ENCODE data around the gene ATG3. TPM values are rescaled to one million over a fixed set of nuclear protein-coding genes. Genes with fewer than 3 reads are reported as not detected.

ATG3 gene
- 66.9 and 69.1 TPM in 2 replicates for total RNA-seq

- Mint-ChIP-seq H3K36me3 (ENCODE audit: low read depth) (peaks cover 18% of the 10 kb centered on the region), H3K27me3 (no peaks in the 10 kb centered on the region)
- intact Hi-C loops (cut with micrococcal nuclease), result loop anchor here (1.0 to 5.0 kb wide), 10 partner anchors 65 to 1495 kb away; partner anchors contain the start of genes ATP6V1A, CCDC191, GTPBP8 and NAA50
Measured at GRCh38 chr3:112561734-112562529, at the start of gene ATG3, which contains the start of gene SLC35A5. TSS of gene ATG3 (minus strand) at chr3:112561962. CDS start at chr3:112561528, 434 bp downstream. TSS of gene SLC35A5 (plus strand) at chr3:112562045. CDS start at chr3:112563404, 1,359 bp downstream.

GRCh38 chr3:112610121-112610520 is 48.4 kb upstream of the ATG3 start:
- Mint-ChIP-seq H3K27me3 (peaks cover 19% of the 10 kb centered on the region), H3K4me3 (no peak overlapping the region), H3K4me1 (peaks cover under 1% of the 10 kb centered on the region), H3K27ac (no peak overlapping the region), H3K36me3 (ENCODE audit: low read depth) (no peaks in the 10 kb centered on the region), H3K9me3 (no peaks in the 10 kb centered on the region)
- DNase-seq, result peak; percentile 30
- intact Hi-C loops (cut with micrococcal nuclease), result no loop called here

More at GRCh38 chr3:112561734-112562529, at the start of gene ATG3, which contains the start of gene SLC35A5:
- no peaks in the 10 kb centered on the region for H3K9me3 Mint-ChIP-seq
- H3K27ac Mint-ChIP-seq, result peak within 1 kb of the TSS; percentile 99
- peaks cover 24% of the 10 kb centered on the region for H3K4me1 Mint-ChIP-seq
- peak; percentile 100 for DNase-seq
- H3K4me3 Mint-ChIP-seq, result peak within 1 kb of the TSS; percentile 98

- Mint-ChIP-seq H3K4me1 (peaks cover 6% of the 10 kb centered on the region), H3K36me3 (ENCODE audit: low read depth) (no peaks in the 10 kb centered on the region), H3K27ac (no peak overlapping the region), H3K9me3 (no peaks in the 10 kb centered on the region), H3K27me3 (peaks cover 19% of the 10 kb centered on the region), H3K4me3 (no peak overlapping the region)
- intact Hi-C loops (cut with micrococcal nuclease), result no loop called here
- no peak for DNase-seq
Measured at GRCh38 chr3:112607863-112608262, 46.1 kb upstream of the ATG3 start.

- intact Hi-C loops (cut with micrococcal nuclease), result no loop called here
- Mint-ChIP-seq H3K27me3 (peaks cover 15% of the 10 kb centered on the region), H3K9me3 (no peaks in the 10 kb centered on the region), H3K4me3 (no peak overlapping the region), H3K4me1 (peaks cover 14% of the 10 kb centered on the region), H3K27ac (no peak overlapping the region), H3K36me3 (ENCODE audit: low read depth) (no peaks in the 10 kb centered on the region)
- DNase-seq, result no peak
Measured at GRCh38 chr3:112606098-112606497, 44.3 kb upstream of the ATG3 start.

- peaks cover 14% of the 10 kb centered on the region for H3K4me1 Mint-ChIP-seq
- no peak overlapping the region for H3K27ac Mint-ChIP-seq
- peak; percentile 60 for DNase-seq
- intact Hi-C loops (cut with micrococcal nuclease), result no loop called here
- H3K36me3 Mint-ChIP-seq (ENCODE audit: low read depth), result no peaks in the 10 kb centered on the region
- peaks cover 14% of the 10 kb centered on the region for H3K27me3 Mint-ChIP-seq
- H3K4me3 Mint-ChIP-seq, result no peak overlapping the region
- H3K9me3 Mint-ChIP-seq, result no peaks in the 10 kb centered on the region
Measured at GRCh38 chr3:112605285-112605684, 43.5 kb upstream of the ATG3 start.

DNA sequence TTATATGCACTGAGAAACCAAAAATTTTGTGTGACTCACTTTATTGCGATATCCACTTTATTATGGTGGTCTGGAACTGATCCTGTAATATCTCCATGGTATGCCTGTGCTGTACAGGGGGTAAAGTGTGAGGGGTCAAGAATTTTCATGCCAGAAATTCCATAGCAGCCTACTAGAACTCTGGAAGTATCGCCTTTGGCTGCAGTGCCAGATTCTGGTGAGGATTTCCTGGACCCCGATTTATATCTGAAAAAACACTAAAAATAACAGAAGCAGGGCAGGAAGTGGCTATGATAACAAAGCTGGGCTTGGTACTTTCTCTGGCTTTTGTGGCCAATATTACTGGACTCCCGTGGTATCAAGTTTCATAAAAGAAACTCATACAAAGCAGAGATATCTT is 42.8 kb upstream of the ATG3 start:
- peak; percentile 47 for DNase-seq
- Mint-ChIP-seq H3K36me3 (ENCODE audit: low read depth) (no peaks in the 10 kb centered on the region), H3K9me3 (no peaks in the 10 kb centered on the region), H3K4me3 (no peak overlapping the region), H3K27ac (no peak overlapping the region), H3K27me3 (peaks cover 14% of the 10 kb centered on the region), H3K4me1 (peaks cover 14% of the 10 kb centered on the region)
- intact Hi-C loops (cut with micrococcal nuclease), result no loop called here

DNA sequence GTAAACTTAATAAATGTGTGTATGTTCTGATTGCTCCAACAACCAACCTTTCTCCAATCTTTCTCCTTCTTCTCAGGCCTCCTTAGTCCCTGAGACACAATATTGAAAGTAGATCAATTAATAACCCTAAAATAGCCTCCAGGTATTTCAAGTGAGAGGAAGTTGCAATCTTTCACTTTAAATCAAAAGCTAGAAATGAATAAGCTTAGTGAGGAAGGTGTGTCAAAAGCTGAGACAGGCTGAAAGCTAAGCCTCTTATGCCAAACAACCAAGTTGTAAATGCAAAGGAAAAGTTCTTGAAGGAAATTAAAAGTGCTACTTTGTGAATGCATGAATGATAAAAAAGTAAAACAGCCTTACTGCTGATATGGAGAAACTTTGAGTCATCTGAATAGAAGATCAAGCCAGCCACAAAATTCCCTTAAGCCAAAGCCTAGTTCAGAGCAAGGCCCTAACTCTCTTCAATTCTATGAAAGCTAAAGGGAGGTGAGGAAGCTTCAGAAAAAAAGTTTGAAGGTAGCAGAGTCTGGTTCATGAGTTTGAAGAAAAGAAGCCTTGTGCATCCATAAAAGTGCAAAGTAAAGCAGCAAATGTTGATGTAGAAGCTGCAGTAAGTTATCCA is 40.6 kb upstream of the ATG3 start:
- Mint-ChIP-seq H3K4me3 (no peak overlapping the region), H3K9me3 (no peaks in the 10 kb centered on the region)
- intact Hi-C loops (cut with micrococcal nuclease), result no loop called here

DNA sequence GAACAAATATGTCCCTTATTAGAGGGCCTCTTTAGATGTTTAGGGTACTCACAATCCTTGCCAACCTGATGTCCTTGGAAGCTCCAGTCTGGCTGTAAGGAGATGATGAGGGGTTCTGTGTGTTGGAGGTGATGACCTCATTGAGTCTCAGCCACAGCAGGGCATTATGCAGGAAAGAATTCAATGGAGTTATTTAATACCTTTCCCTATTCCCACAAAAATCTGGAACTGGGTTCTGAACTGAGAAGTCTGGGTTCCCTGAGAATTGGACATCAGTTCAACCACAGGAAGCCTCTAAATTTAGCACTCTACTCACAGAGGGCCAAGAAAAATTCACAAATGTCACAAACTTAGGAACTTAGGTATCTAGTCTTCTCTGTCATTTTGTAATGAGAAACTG is 37.0 kb upstream of the ATG3 start:
- Mint-ChIP-seq H3K27ac (no peak overlapping the region), H3K36me3 (ENCODE audit: low read depth) (peaks cover 4% of the 10 kb centered on the region), H3K27me3 (no peaks in the 10 kb centered on the region), H3K9me3 (no peaks in the 10 kb centered on the region), H3K4me1 (peaks cover 9% of the 10 kb centered on the region), H3K4me3 (no peak overlapping the region)
- intact Hi-C loops (cut with micrococcal nuclease), result no loop called here
- DNase-seq, result no peak

More for the DNA sequence above, 40.6 kb upstream of the ATG3 start:
- Mint-ChIP-seq H3K36me3 (ENCODE audit: low read depth) (no peaks in the 10 kb centered on the region), H3K27ac (no peak overlapping the region), H3K27me3 (peaks cover 5% of the 10 kb centered on the region), H3K4me1 (peaks cover 14% of the 10 kb centered on the region)
- peak; percentile 16 for DNase-seq

GRCh38 chr3:112597945-112598344 is 36.2 kb upstream of the ATG3 start:
- peaks cover 6% of the 10 kb centered on the region for H3K36me3 Mint-ChIP-seq (ENCODE audit: low read depth)
- intact Hi-C loops (cut with micrococcal nuclease), result no loop called here
- H3K27me3 Mint-ChIP-seq, result no peaks in the 10 kb centered on the region
- no peak overlapping the region for H3K27ac Mint-ChIP-seq
- no peaks in the 10 kb centered on the region for H3K9me3 Mint-ChIP-seq
- no peak overlapping the region for H3K4me3 Mint-ChIP-seq
- DNase-seq, result no peak
- peaks cover 7% of the 10 kb centered on the region for H3K4me1 Mint-ChIP-seq

DNA sequence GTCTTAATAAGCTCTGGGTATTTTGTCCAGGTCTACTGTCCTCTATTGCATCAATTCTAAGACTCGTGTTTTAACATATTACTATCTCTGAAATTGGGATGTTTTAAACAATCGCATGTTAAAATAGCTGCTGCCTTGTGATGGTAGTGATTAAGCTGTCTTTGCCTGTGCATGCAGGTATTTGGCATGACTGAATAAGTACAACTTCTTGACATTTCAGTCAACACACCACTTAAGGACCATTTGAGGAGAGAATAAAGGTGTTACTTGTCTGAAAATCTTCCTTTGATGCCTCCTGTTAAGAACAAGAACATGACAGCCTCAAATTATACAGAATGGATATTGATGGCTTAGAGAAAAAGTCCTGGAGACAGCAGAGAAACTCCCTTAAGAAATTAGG is 33.1 kb upstream of the ATG3 start:
- intact Hi-C loops (cut with micrococcal nuclease), result no loop called here
- Mint-ChIP-seq H3K9me3 (no peaks in the 10 kb centered on the region), H3K4me1 (no peaks in the 10 kb centered on the region), H3K27ac (no peak overlapping the region), H3K36me3 (ENCODE audit: low read depth) (peaks cover 27% of the 10 kb centered on the region), H3K4me3 (no peak overlapping the region), H3K27me3 (no peaks in the 10 kb centered on the region)
- no peak for DNase-seq

GRCh38 chr3:112593258-112593657 is 31.5 kb upstream of the ATG3 start:
- Mint-ChIP-seq H3K4me1 (no peaks in the 10 kb centered on the region), H3K36me3 (ENCODE audit: low read depth) (peaks cover 35% of the 10 kb centered on the region), H3K27ac (no peak overlapping the region), H3K4me3 (no peak overlapping the region), H3K9me3 (no peaks in the 10 kb centered on the region), H3K27me3 (no peaks in the 10 kb centered on the region)
- no peak for DNase-seq
- intact Hi-C loops (cut with micrococcal nuclease), result no loop called here

- H3K27ac Mint-ChIP-seq, result no peak overlapping the region
- H3K4me3 Mint-ChIP-seq, result no peak overlapping the region
- peaks cover 52% of the 10 kb centered on the region for H3K36me3 Mint-ChIP-seq (ENCODE audit: low read depth)
- no peak for DNase-seq
- no peaks in the 10 kb centered on the region for H3K27me3 Mint-ChIP-seq
- peaks cover 6% of the 10 kb centered on the region for H3K4me1 Mint-ChIP-seq
- intact Hi-C loops (cut with micrococcal nuclease), result no loop called here
- no peaks in the 10 kb centered on the region for H3K9me3 Mint-ChIP-seq
Measured at GRCh38 chr3:112587336-112587735, 25.6 kb upstream of the ATG3 start.

DNA sequence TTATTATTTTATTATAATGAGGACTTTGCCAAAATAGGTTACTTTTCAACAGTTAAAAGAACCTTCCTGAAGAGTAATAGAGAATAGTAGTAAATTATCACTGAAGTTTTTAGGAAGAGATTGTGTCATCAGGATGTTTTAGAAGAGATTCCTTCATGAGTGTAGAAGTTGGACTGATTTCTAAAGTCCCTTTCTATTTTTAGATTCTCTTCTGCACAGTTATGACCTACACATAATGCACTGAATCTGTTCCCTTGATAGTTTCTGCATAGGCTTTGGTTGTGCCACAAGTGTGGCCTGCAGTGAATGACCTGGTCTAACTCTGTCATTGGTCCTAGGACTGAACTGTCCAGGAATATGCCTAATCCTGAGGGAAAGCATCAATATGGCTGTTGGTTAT is 24.0 kb upstream of the ATG3 start:
- H3K4me3 Mint-ChIP-seq, result no peak overlapping the region
- DNase-seq, result no peak
- H3K9me3 Mint-ChIP-seq, result no peaks in the 10 kb centered on the region
- H3K36me3 Mint-ChIP-seq (ENCODE audit: low read depth), result peaks cover 46% of the 10 kb centered on the region
- no peaks in the 10 kb centered on the region for H3K27me3 Mint-ChIP-seq
- peaks cover 6% of the 10 kb centered on the region for H3K4me1 Mint-ChIP-seq
- no peak overlapping the region for H3K27ac Mint-ChIP-seq
- intact Hi-C loops (cut with micrococcal nuclease), result no loop called here

DNA sequence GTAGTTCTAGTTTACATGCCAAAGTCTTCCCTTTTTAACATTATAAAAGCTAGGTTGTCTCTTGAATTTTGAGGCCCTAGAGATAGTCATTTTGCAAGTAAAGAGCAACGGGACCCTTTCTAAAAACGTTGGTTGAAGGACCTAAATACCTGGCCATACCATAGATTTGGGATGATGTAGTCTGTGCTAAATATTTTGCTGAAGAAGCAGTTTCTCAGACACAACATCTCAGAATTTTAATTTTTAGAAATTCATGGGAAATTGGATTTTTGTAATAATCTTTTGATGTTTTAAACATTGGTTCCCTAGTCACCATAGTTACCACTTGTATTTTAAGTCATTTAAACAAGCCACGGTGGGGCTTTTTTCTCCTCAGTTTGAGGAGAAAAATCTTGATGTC is 21.3 kb upstream of the ATG3 start:
- Mint-ChIP-seq H3K27ac (no peak overlapping the region), H3K27me3 (no peaks in the 10 kb centered on the region), H3K9me3 (no peaks in the 10 kb centered on the region), H3K36me3 (ENCODE audit: low read depth) (peaks cover 32% of the 10 kb centered on the region), H3K4me3 (no peak overlapping the region), H3K4me1 (peaks cover 6% of the 10 kb centered on the region)
- intact Hi-C loops (cut with micrococcal nuclease), result loop anchor here (2.0 to 5.0 kb wide), 2 partner anchors 60 to 154 kb away; no protein-coding TSS in a partner anchor
- DNase-seq, result no peak

All from activated CD4-positive, alpha-beta T cell treated with anti-CD3 and anti-CD28 coated beads, Interleukin-2, amount 10 ng/mL, durations not matched to agents 24 days and 14 days (primary cell).